Endothelial cell of umbilical vein (primary cell): ENCODE measurements around the gene EIF4E3. TPM values are rescaled to one million over a fixed set of nuclear protein-coding genes. Genes with fewer than 3 reads are reported as not detected.

Source experiments
- BruUV-seq: library from RNA; stranded (reverse); fragments of 400-500 nt; replicated peaks from 2 replicates; lab custom pipeline; 2021; lab: Mats Ljungman, UMichigan
- CTCF ChIA-PET: fragments of 300-600, 350-600 bp; sonication (Branson Sonifier 250); formaldehyde crosslinking; loops from one replicate; lab custom pipeline; 2021; ENCODE audit warnings: antibody characterized with exemption, inconsistent platforms; lab: Charles Lee
- POLR2A ChIA-PET: fragments of 300-600, 350-600 bp; sonication (Branson Sonifier 250); formaldehyde crosslinking; loops from one replicate; lab custom pipeline; 2021; ENCODE audit warnings: antibody characterized with exemption, inconsistent platforms; lab: Charles Lee
- DNase-seq: peaks from one replicate; pipeline ENCODE4 v3.0.0-alpha.2; 2011; ENCODE audit warnings: low read depth, low spot score
- FAIRE-seq: peaks from 2 replicates; lab custom pipeline; 2011; peaks lifted over from hg19 to GRCh38; lab: Jason Lieb, UNC
- H2AFZ ChIP-seq: 2 replicates; pipeline ENCODE4 v1.6.0; 2012; ENCODE audit warnings: low read depth, low read length, control low read depth, inconsistent platforms
- H3K27ac ChIP-seq: 2 replicates; pipeline ENCODE4 v1.5.1; 2011; ENCODE audit warnings: low read depth, mild to moderate bottlenecking, control low read depth, low read length, moderate library complexity; ENCODE audit not compliant: insufficient read depth
- H3K27me3 ChIP-seq, 2 experiments: 2 replicates each; pipeline versions ENCODE4 v1.6.0 to v1.6.1; 2011; ENCODE audit warnings: low read length in 2 of 2, mixed read lengths in 1 of 2; ENCODE audit not compliant: control insufficient read depth in 2 of 2, insufficient read depth in 2 of 2
- H3K36me3 ChIP-seq, 2 experiments: 2 replicates in 1 of 2; 3 replicates in 1 of 2; pipeline ENCODE4 v1.5.1; 2011; ENCODE audit warnings: low read length in 2 of 2, mild to moderate bottlenecking in 1 of 2, moderate library complexity in 1 of 2; ENCODE audit not compliant: control insufficient read depth in 2 of 2, insufficient read depth in 2 of 2; ENCODE audit errors: extremely low read depth in 1 of 2
- H3K4me1 ChIP-seq: 3 replicates; pipeline ENCODE4 v1.5.1; 2011; ENCODE audit warnings: mild to moderate bottlenecking, low read length; ENCODE audit not compliant: control insufficient read depth, insufficient read depth; ENCODE audit errors: extremely low read depth
- H3K4me2 ChIP-seq: 2 replicates; pipeline ENCODE4 v1.6.1; 2011; ENCODE audit warnings: low read length, control low read depth, mixed read lengths; ENCODE audit not compliant: insufficient read depth
- H3K4me3 ChIP-seq, 3 experiments: fragments of 200-600 bp in 1 of 3; sonication (generic), shearing (Covaris generic) in 1 of 3; replicated peaks in 1 of 3; 2 replicates each; pipeline ENCODE4 v1.5.1; 2011 to 2016; ENCODE audit warnings: control low read depth in 3 of 3, low read length in 3 of 3, mild to moderate bottlenecking in 2 of 3, inconsistent platforms in 1 of 3, low read depth in 1 of 3, moderate library complexity in 1 of 3; ENCODE audit not compliant: insufficient read depth in 1 of 3
- H3K79me2 ChIP-seq: 2 replicates; pipeline ENCODE4 v1.6.0; 2012; ENCODE audit warnings: low read length, inconsistent platforms; ENCODE audit not compliant: control insufficient read depth, insufficient read depth
- H3K9ac ChIP-seq: replicated peaks from 2 replicates; pipeline ENCODE3; 2011; ENCODE audit warnings: low read length, control low read depth; ENCODE audit not compliant: insufficient read depth; ENCODE audit errors: extremely low read depth
- H3K9me1 ChIP-seq: replicated peaks from 3 replicates; pipeline ENCODE4 v1.6.0; 2011; ENCODE audit warnings: mild to moderate bottlenecking, low read length; ENCODE audit not compliant: control insufficient read depth, insufficient read depth; ENCODE audit errors: extremely low read depth
- H3K9me3 ChIP-seq: replicated peaks from 2 replicates; pipeline ENCODE4 v1.5.1; 2012; ENCODE audit warnings: low read length, inconsistent platforms; ENCODE audit not compliant: control insufficient read depth, insufficient read depth
- H4K20me1 ChIP-seq: replicated peaks from 2 replicates; pipeline ENCODE3; 2011; ENCODE audit warnings: mild to moderate bottlenecking, low read length; ENCODE audit not compliant: control insufficient read depth, insufficient read depth; ENCODE audit errors: extremely low read depth
- EZH2 ChIP-seq: IDR thresholded peaks from 2 replicates; pipeline ENCODE4 v1.6.1; 2012; ENCODE audit warnings: borderline replicate concordance, low read depth, mild to moderate bottlenecking, moderate library complexity, low read length, inconsistent platforms; ENCODE audit not compliant: severe bottlenecking
- FOS ChIP-seq: IDR thresholded peaks from 2 replicates; pipeline ENCODE4 v1.6.1; 2011; ENCODE audit warnings: mild to moderate bottlenecking, low read length, moderate library complexity, borderline replicate concordance; ENCODE audit not compliant: insufficient read depth
- GATA2 ChIP-seq: IDR thresholded peaks from 2 replicates; pipeline ENCODE4 v1.7.0; 2011; ENCODE audit warnings: low read depth, mild to moderate bottlenecking, moderate library complexity, mixed read lengths, low read length; ENCODE audit not compliant: insufficient read length, insufficient read depth
- JUN ChIP-seq: IDR thresholded peaks from 2 replicates; pipeline ENCODE4 v1.6.1; 2011; ENCODE audit warnings: borderline replicate concordance, low read depth; ENCODE audit not compliant: insufficient read length, insufficient read depth
- MYC ChIP-seq: IDR thresholded peaks from one replicate; pipeline ENCODE4 v1.6.1; 2011; ENCODE audit warnings: mild to moderate bottlenecking, low read depth, low read length
- POLR2AphosphoS5 ChIP-seq: IDR thresholded peaks from 2 replicates; pipeline ENCODE4 v1.6.1; 2012; ENCODE audit warnings: low read depth, mild to moderate bottlenecking, control low read depth, low read length, moderate library complexity; ENCODE audit not compliant: insufficient read depth
- dilution Hi-C: fragments of 300-500 bp; cut with MboI; formaldehyde crosslinking; loops from one replicate; pipeline ENCODE4 v1.15.0; 2019; ENCODE audit warnings: low sequenced_read_pairs; ENCODE audit not compliant: extremely low pct_ligation_motif_present
- intact Hi-C: fragments of 100-400 bp; cut with micrococcal nuclease; formaldehyde crosslinking; loops from one replicate; pipeline ENCODE4 v1.10.0; 2022
- polyA plus RNA-seq, 4 experiments: library from polyadenylated mRNA; depleted of rRNA in 3 of 4; stranded (reverse) in 3 of 4; unstranded in 1 of 4; fragments of >200 nt; gene quantifications; 2 replicates each; pipeline versions ENCODE4 v1.2.1 to v1.2.3, GENCODE V29; 2011 to 2012; ENCODE audit warnings: missing spikeins in 1 of 4
- total RNA-seq: library from RNA; stranded (reverse); gene quantifications from 2 replicates; pipeline ENCODE4 v1.2.3, GENCODE V29; 2021

EIF4E3 gene
- total and polyA plus RNA-seq, 2 donors (not counting 3 experiments of a cell fraction or from before 2014, with no cell fraction given): 1.3 to 4.9 TPM

DNA sequence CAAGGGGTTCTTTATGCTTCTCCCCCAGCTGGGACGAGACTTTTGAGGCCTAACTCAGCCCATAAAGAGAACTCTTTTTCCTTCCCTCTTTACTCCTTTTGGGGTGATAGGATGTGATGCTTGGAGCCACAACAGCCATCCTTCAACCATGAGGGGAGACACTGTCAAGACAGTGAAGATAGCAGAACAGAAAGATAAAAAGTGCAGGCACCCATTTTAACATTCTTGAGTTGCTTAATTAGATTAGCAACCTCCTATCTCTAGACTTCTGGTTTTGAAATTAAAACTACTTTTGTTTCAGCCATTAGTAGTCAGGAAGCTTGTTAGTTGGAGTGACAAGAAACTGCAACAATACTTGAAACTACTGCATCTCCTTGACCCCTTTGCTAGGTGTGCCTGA, 34.9 kb upstream of the EIF4E3 start:
- intact Hi-C loops: no loop called here
- no peaks in the 10 kb centered on the region for H3K79me2 ChIP-seq
- TF ChIP-seq POLR2AphosphoS5 (no peak), EZH2 (no peak), FOS (no peak)
- DNase-seq: no peak
- no peak overlapping the region for H2AFZ ChIP-seq
- CTCF ChIA-PET: no interaction called here
- no TSS peak for BruUV-seq
- dilution Hi-C loops: no loop called here
- peaks cover 11 to 18% of the 10 kb centered on the region in 2 experiments for H3K27me3 ChIP-seq
- FAIRE-seq: no peak
- no peak overlapping the region for H3K4me2 ChIP-seq
- H3K4me1 ChIP-seq: no peaks in the 10 kb centered on the region
- no peaks in the 10 kb centered on the region for H4K20me1 ChIP-seq
- no peaks in the 10 kb centered on the region for H3K36me3 ChIP-seq
- no peak overlapping the region for H3K9ac ChIP-seq
- POLR2A ChIA-PET: no interaction called here
- H3K27ac ChIP-seq: no peak overlapping the region
- no peak overlapping the region for H3K4me3 ChIP-seq
- H3K9me3 ChIP-seq: no peaks in the 10 kb centered on the region
- no peaks in the 10 kb centered on the region for H3K9me1 ChIP-seq

DNA sequence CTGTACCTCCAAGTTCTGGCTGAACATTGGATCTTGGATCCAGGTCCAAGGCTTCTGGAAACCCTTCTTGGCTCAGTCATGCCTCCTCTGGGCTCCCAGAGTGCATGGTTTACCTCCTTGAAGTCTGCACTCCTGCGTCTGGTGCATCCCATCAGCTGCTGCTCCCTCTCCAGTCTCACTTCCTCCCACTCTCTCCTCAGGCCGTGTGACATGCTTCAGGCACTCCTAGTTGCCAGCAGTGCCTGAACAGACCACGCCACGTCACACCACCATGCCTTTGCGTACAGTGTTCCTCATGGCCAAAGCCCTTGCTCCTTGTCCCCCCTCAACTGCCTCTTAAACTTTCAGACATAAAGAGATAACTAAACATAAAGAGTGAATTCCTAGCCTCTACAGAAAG, 34.2 kb upstream of the EIF4E3 start:
- POLR2A ChIA-PET: no interaction called here
- no peaks in the 10 kb centered on the region for H3K79me2 ChIP-seq
- H2AFZ ChIP-seq: no peak overlapping the region
- no peak overlapping the region for H3K4me2 ChIP-seq
- TF ChIP-seq POLR2AphosphoS5 (no peak), MYC (no peak), EZH2 (no peak), GATA2 (no peak), FOS (no peak), JUN (no peak)
- no peaks in the 10 kb centered on the region for H3K4me1 ChIP-seq
- H3K27ac ChIP-seq: no peak overlapping the region
- FAIRE-seq (no peak), DNase-seq (no peak)
- CTCF ChIA-PET: no interaction called here
- no peaks in the 10 kb centered on the region for H3K9me3 ChIP-seq
- H3K9me1 ChIP-seq: no peaks in the 10 kb centered on the region
- H3K9ac ChIP-seq: no peak overlapping the region
- BruUV-seq: no TSS peak
- peaks cover 17 to 24% of the 10 kb centered on the region in 2 experiments for H3K27me3 ChIP-seq
- dilution Hi-C loops: no loop called here
- H4K20me1 ChIP-seq: no peaks in the 10 kb centered on the region
- no peaks in the 10 kb centered on the region for H3K36me3 ChIP-seq
- intact Hi-C loops: no loop called here
- H3K4me3 ChIP-seq: no peak overlapping the region
